DMS53 (cell line): ENCODE measurements around the gene TEKT2.

Source experiments
- DNase-seq: peaks from one replicate; lab custom pipeline; 2025; lab: John Stamatoyannopoulos, UW

TEKT2 gene

DNA sequence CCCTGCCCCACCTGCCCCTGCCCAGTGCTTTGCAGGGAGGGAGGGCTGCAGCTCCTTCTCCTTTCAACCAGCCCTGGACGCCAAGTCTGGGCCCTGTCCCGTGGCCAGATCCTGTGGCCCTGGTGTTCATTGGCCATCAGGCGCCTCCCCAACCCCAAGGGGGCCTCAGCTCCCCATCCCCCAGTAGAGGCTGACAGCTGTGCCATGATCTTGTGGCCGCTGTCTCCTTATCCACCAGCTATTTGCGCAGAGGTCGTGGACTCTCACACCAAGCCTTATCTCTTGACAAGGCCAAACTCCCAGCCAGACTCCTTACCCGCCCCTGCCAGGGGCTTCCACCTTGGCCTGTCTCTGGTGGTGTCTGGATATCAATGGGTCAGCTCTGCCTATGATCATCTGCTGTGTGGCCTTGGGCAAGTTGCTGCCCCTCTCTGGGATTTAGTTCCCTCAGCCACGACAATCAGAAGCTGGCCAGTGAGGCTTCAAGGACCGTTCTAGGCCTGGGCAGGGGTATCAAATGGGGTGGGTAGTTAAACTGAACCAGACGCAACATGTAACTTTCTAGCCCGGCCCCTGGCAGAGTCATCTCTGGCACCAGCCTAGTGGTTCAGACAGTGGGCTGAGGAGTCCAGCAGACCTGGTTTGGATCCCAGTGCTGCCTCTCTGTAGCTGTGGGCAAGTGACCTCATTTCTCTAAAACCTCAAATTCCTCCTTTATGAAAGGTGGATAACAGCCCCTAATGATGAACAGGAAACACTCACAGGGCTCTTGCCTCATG is 44.4 kb downstream of the TEKT2 start:
- no peak for DNase-seq

GRCh38 chr1:36128905-36129206 is 45.0 kb downstream of the TEKT2 start:
- DNase-seq: no peak

GRCh38 chr1:36132029-36132428 is 48.1 kb downstream of the TEKT2 start:
- DNase-seq: no peak

GRCh38 chr1:36133484-36133883 is 49.6 kb downstream of the TEKT2 start:
- DNase-seq: peak; percentile 48

DNA sequence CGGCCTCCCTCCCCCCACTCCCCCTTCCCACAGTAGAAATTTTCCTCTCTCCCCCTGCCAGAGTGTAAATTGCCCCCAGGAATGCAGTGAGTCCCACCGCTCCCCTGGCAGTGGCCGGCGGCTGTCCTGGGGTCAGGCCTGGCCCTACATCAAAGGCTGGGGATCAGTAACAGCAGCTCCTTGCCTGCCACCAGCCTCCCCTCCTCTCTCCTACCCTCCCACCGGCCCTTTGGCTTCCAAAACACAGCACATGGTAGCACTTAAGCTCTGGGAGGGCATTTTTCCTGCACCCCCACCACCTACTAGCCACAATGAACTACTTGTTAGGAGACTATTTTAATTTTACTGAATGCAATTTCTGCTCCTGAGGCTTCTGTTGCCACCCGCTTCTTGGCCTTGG is 50.1 kb downstream of the TEKT2 start:
- no peak for DNase-seq

DNA sequence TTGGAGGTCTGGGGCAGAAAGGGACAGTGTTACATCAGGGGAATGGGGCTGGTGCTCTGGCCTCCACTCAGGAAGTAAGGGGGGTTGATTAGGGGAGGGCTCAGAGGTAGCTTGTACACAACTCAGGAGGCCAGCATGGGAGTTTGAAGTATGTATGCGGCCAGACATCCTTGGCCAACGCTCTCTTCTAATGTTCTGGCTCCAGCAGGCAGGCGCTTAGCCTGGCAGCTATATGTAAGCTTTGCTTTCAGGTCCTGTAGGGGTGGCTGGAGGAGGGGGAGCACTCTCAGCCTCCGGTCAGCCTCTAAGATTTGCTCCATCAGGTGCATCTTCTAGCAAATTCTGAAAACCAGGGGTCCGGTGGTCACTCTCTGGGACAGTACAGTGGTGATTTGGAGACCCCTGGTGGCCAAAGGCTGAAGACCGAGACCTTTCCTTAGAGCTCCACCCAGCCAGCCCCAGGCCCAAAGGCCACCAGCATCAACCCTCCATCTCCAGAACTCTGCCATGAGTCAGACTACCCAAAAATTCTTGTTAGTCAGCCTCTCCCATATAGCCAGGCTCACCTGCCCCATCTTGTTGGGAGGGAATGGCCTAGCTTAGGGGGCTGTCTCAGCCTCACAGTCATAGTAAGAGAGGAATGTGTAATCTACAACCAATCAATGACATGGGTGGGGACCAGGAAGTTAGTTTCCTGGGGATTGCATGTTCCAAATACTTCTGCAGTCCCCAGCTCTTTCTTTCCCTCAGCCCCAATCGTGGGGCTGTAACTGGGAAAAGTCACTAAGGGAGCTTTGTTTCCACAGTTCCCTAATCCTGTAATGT is 50.8 kb downstream of the TEKT2 start:
- DNase-seq: peak; percentile 68

DNA sequence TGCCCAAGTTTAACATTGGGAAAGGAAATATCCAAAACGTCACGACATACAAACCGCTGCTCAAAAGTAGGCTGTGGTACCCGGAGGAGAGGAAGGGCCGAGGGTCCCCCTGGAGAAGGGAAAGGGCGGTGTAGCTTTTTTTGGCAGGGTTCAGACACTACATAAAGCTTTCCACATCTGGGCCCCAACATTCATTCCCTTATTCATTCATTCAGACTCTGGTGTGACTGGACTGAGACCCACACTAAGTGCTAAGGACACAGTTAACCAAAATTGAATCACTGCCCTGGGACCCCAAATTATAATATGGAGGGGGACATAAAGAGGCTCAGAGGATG is 51.4 kb downstream of the TEKT2 start:
- DNase-seq: no peak

DNA sequence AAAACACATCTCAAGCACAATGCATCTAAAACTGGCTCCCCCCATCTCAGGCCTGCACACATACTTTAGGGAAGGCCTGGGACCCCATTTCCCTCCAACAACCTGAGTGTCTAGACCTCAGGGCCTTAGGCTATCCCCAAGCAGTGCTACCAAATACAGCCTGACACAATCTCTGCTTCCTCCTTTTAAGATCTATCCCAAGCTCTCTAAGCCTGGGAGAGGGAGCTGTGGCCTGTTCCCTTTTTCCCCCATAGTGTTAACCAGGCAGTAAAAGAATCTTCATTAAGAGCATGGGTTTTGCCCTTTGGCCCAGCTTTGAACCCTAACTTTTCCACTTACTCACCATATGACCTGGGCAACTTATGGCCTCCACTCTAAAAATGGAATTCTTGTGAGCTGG is 51.9 kb downstream of the TEKT2 start:
- no peak for DNase-seq

DNA sequence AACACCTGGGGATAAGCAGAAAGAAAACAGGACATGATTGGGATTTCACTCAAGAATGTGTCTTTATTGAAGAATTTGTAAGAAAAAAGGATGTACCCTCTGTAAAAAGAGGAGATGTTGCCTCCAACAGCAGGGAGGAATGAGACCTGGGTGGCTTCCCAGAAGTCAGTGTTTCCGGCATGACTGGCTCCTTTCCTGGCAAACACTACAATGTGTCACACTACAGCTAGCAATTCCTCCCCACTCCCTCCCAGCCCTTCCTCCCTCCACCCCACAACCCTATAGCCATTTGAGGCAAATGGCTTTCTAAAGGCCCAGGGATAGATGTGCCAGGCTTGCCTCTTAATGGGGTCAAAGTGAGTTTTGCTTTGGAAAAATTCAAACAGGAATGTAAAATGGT is 52.6 kb downstream of the TEKT2 start:
- no peak for DNase-seq

DNA sequence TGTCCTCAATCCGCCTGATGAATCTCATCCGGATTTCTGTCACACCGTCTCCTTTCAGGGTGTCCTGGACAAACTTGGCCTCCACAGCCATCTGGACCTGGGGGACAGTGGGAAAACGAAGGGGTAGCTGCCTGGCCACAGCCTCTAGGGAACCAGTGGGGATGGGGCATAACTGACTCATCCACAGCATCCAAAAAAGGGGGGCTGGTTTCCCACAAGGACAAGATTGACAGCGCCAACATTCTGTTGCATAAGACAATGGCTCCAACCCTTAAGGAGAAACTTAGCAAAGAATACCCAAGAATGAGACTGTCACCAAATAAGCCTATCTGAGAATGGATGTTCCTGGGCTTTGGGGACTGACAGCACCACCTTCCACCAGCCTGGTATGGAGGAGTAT is 53.3 kb downstream of the TEKT2 start:
- DNase-seq: no peak

DNA sequence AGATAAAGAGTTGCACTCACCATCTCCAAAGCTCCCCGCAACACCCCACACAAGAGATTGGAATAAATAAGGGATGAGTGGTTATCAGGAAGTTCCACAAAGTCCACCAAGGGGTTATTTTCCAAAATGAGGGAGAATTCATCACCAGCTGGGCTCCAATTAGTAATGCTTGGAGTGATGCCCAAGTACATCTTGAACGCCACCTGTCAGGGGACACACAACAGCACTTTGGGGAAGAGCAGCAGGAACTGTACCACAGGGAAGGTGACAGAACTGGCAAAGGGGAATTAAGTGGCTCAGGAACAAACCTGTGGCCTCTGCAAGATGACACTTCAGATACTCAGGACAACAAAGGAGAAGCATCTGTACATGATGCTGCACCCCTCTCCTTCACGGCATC is 53.9 kb downstream of the TEKT2 start:
- DNase-seq: no peak
